Prostate gland (tissue), 2 donors: Measurements from ENCODE around the gene SYT2. TPM values are rescaled to one million over a fixed set of nuclear protein-coding genes. Genes with fewer than 3 reads are reported as not detected.

ENCODE experiments used
- DNase-seq: peaks from one replicate; pipeline ENCODE4 v3.0.0-alpha.2; 2019; ENCODE audit warnings: low spot score
- H3K27ac ChIP-seq, 2 donors: fragments of 200-600 bp; sonication (generic); 2 replicates each; pipeline ENCODE4 v1.5.1; 2017 to 2019
- H3K27me3 ChIP-seq: fragments of 200-600 bp; sonication (generic); replicated peaks from 2 replicates; pipeline ENCODE4 v1.5.1; 2019; ENCODE audit not compliant: insufficient read depth
- H3K36me3 ChIP-seq, 2 donors: fragments of 200-600 bp; sonication (generic); 1 replicate in 1 of 2; 2 replicates in 1 of 2; pipeline versions ENCODE4 v1.5.1 to v1.8.1; 2017 to 2019
- H3K4me1 ChIP-seq: fragments of 200-600 bp; sonication (generic); replicated peaks from 2 replicates; pipeline ENCODE4 v1.5.1; 2019
- H3K4me3 ChIP-seq, 2 donors: fragments of 200-600 bp; sonication (generic); 2 replicates each; pipeline ENCODE4 v1.5.1; 2017 to 2019
- H3K9me3 ChIP-seq: fragments of 200-600 bp; sonication (generic); 2 replicates; pipeline ENCODE4 v1.5.1; 2017
- CTCF ChIP-seq, 4 experiments: fragments of 200-600 bp in 2 of 4; fragments of 450-650 bp in 2 of 4; sonication (generic) in 2 of 4; IDR thresholded peaks; 1 replicate in 3 of 4; 2 replicates in 1 of 4; pipeline ENCODE4 v1.5.1; 2016 to 2019; ENCODE audit warnings: antibody characterized with exemption in 4 of 4, mild to moderate bottlenecking in 2 of 4, moderate library complexity in 2 of 4
- POLR2A ChIP-seq: fragments of 450-650 bp; IDR thresholded peaks from one replicate; pipeline ENCODE4 v1.6.1; 2016; ENCODE audit warnings: antibody characterized with exemption, mild to moderate bottlenecking
- POLR2AphosphoS5 ChIP-seq: sonication (generic); formaldehyde crosslinking; IDR thresholded peaks from one replicate; pipeline ENCODE4 v1.6.1; 2017; ENCODE audit warnings: antibody characterized with exemption
- WGBS: methylation state at CpG from one replicate; pipeline ENCODE4 v1.1.5; 2018; 5-methylcytosine and 5-hydroxymethylcytosine counted together
- intact Hi-C: fragments of 100-400 bp; cut with DNase I; formaldehyde crosslinking; loops from one replicate; pipeline ENCODE4 v1.14.2; 2022
- total RNA-seq, 2 donors: library from RNA; depleted of rRNA; stranded (reverse); fragments of >200 nt; gene quantifications; one replicate each; pipeline ENCODE4 v1.1.0, GENCODE V29; 2016

SYT2 gene
- total RNA-seq, 2 donors from 2014 or later, result 0.09 to 7.1 TPM

- Histone ChIP-seq H3K4me1 (peaks cover 7% of the 10 kb centered on the region), H3K27ac (no peak overlapping the region), H3K36me3 (no peaks in the 10 kb centered on the region), H3K4me3 (no peak overlapping the region), H3K27me3 (peaks cover 2% of the 10 kb centered on the region), H3K9me3 (no peaks in the 10 kb centered on the region)
- WGBS, result 54% methylated on average over 12 of the region's 12 CpGs
- TF ChIP-seq POLR2A (no peak), CTCF (IDR thresholded peaks at IDR 0.05) (no peak), POLR2AphosphoS5 (no peak)
- no peak for DNase-seq
- intact Hi-C loops, result no loop called here
Observed at GRCh38 chr1:202708456-202709275, 1.6 kb downstream of the SYT2 start.

GRCh38 chr1:202706851-202707250 is 3.4 kb downstream of the SYT2 start:
- Histone ChIP-seq H3K36me3 (no peaks in the 10 kb centered on the region), H3K27ac (no peak overlapping the region), H3K4me3 (no peak overlapping the region), H3K27me3 (peaks cover 2% of the 10 kb centered on the region), H3K4me1 (peaks cover 7% of the 10 kb centered on the region), H3K9me3 (no peaks in the 10 kb centered on the region)
- 79% methylated on average over 5 of the region's 5 CpGs for WGBS
- TF ChIP-seq POLR2AphosphoS5 (no peak), CTCF (IDR thresholded peaks at IDR 0.05) (no peak), POLR2A (no peak)
- intact Hi-C loops, result no loop called here
- DNase-seq, result no peak

- H3K36me3 ChIP-seq, result no peaks in the 10 kb centered on the region
- H3K4me3 ChIP-seq, result no peak overlapping the region
- 74% methylated on average over 4 of the region's 4 CpGs for WGBS
- H3K27me3 ChIP-seq, result no peaks in the 10 kb centered on the region
- DNase-seq, result no peak
- peaks cover 5% of the 10 kb centered on the region for H3K4me1 ChIP-seq
- no peak overlapping the region for H3K27ac ChIP-seq
- H3K9me3 ChIP-seq, result no peaks in the 10 kb centered on the region
- intact Hi-C loops, result no loop called here
- TF ChIP-seq POLR2AphosphoS5 (no peak), POLR2A (no peak), CTCF (IDR thresholded peaks at IDR 0.05) (no peak)
Observed at GRCh38 chr1:202704601-202705000, 5.7 kb downstream of the SYT2 start.

GRCh38 chr1:202703191-202703590 is 7.1 kb downstream of the SYT2 start:
- Histone ChIP-seq H3K36me3 (no peaks in the 10 kb centered on the region), H3K27ac (no peak overlapping the region), H3K4me3 (no peak overlapping the region), H3K9me3 (no peaks in the 10 kb centered on the region), H3K4me1 (no peaks in the 10 kb centered on the region), H3K27me3 (no peaks in the 10 kb centered on the region)
- 59% methylated on average over 6 of the region's 6 CpGs for WGBS
- intact Hi-C loops, result no loop called here
- TF ChIP-seq POLR2AphosphoS5, result no peak
- TF ChIP-seq POLR2A, result no peak
- TF ChIP-seq CTCF (IDR thresholded peaks at IDR 0.05), result no peak
- no peak for DNase-seq

GRCh38 chr1:202702088-202702487 is 8.2 kb downstream of the SYT2 start:
- intact Hi-C loops, result no loop called here
- no peaks in the 10 kb centered on the region for H3K27me3 ChIP-seq
- 58% methylated on average over 5 of the region's 5 CpGs for WGBS

More at GRCh38 chr1:202702088-202702487, 8.2 kb downstream of the SYT2 start:
- DNase-seq, result no peak
- H3K27ac ChIP-seq, result no peak overlapping the region
- H3K36me3 ChIP-seq, result no peaks in the 10 kb centered on the region
- H3K9me3 ChIP-seq, result no peaks in the 10 kb centered on the region
- no peak overlapping the region for H3K4me3 ChIP-seq
- TF ChIP-seq POLR2AphosphoS5, result no peak
- TF ChIP-seq POLR2A, result no peak
- no peak for TF ChIP-seq CTCF (IDR thresholded peaks at IDR 0.05)
- H3K4me1 ChIP-seq, result no peaks in the 10 kb centered on the region
